Measurements from ENCODE around the gene MRPL52. TPM values are rescaled to one million over a fixed set of nuclear protein-coding genes. Genes with fewer than 3 reads are reported as not detected.
"Not testable (repeated sequence)": the region's sequence is repeated elsewhere in the genome, so short reads cannot be mapped to it uniquely, and the experiment has no call there.

MRPL52 gene
- total and polyA plus RNA-seq, 8 donors: 57.0 to 86.9 (median 72.6) TPM

- intact Hi-C loops (cut with DNase I): no loop called here
- no peaks in the 10 kb centered on the region for H3K27me3 ChIP-seq
Observed at GRCh38 chr14:22801716-22802115, 28.0 kb upstream of the MRPL52 start.

GRCh38 chr14:22802860-22803686, 26.6 kb upstream of the MRPL52 start:
- no peak for ATAC-seq
- DNase-seq: no peak
- no peak for TF ChIP-seq CTCF (IDR thresholded peaks at IDR 0.05)
- Histone ChIP-seq H3K4me1 (peaks cover 0 to 44% of the 10 kb centered on the region in 2 donors), H3K9me3 (no peaks in the 10 kb centered on the region), H3K27me3 (no peaks in the 10 kb centered on the region), H3K36me3 (peaks cover 0 to 4% of the 10 kb centered on the region in 2 donors), H3K4me3 (no peak overlapping the region), H3K27ac (no peak overlapping the region)
- intact Hi-C loops (cut with DNase I): no loop called here

More at GRCh38 chr14:22801716-22802115, 28.0 kb upstream of the MRPL52 start:
- Histone ChIP-seq H3K9me3 (no peaks in the 10 kb centered on the region), H3K36me3 (peaks cover 0 to 4% of the 10 kb centered on the region in 2 donors), H3K4me3 (no peak overlapping the region), H3K27ac (no peak overlapping the region), H3K4me1 (peaks cover 0 to 56% of the 10 kb centered on the region in 2 donors)
- ATAC-seq (no peak), DNase-seq (no peak)
- no peak for TF ChIP-seq CTCF (IDR thresholded peaks at IDR 0.05)

GRCh38 chr14:22803687-22803974, 26.1 kb upstream of the MRPL52 start:
- ATAC-seq (no peak), DNase-seq (no peak)
- no peak overlapping the region for H3K27ac ChIP-seq
- intact Hi-C loops (cut with DNase I): no loop called here
- peaks cover 0 to 44% of the 10 kb centered on the region in 2 donors for H3K4me1 ChIP-seq
- peaks cover 0 to 4% of the 10 kb centered on the region in 2 donors for H3K36me3 ChIP-seq
- no peaks in the 10 kb centered on the region for H3K27me3 ChIP-seq
- H3K4me3 ChIP-seq: no peak overlapping the region
- H3K9me3 ChIP-seq: no peaks in the 10 kb centered on the region
- no peak for TF ChIP-seq CTCF (IDR thresholded peaks at IDR 0.05)

- H3K4me3 ChIP-seq; ATAC-seq; DNase-seq; H3K36me3 ChIP-seq; H3K9me3 ChIP-seq; H3K27me3 ChIP-seq; H3K27ac ChIP-seq; intact Hi-C loops (cut with DNase I): not testable (repeated sequence)
- H3K4me1 ChIP-seq: peaks cover 0 to 44% of the 10 kb centered on the region in 2 donors
Observed at GRCh38 chr14:22805235-22805634, 24.5 kb upstream of the MRPL52 start.

GRCh38 chr14:22807432-22808087, 22.1 kb upstream of the MRPL52 start:
- Histone ChIP-seq H3K4me1 (peaks cover 0 to 23% of the 10 kb centered on the region in 2 donors), H3K27ac (no peak overlapping the region), H3K4me3 (no peak overlapping the region), H3K9me3 (no peaks in the 10 kb centered on the region), H3K36me3 (peaks cover 0 to 4% of the 10 kb centered on the region in 2 donors), H3K27me3 (no peaks in the 10 kb centered on the region)
- peak; percentile 44 for ATAC-seq
- no peak for DNase-seq
- intact Hi-C loops (cut with DNase I): no loop called here
- TF ChIP-seq CTCF (IDR thresholded peaks at IDR 0.05): no peak
